HEK293 (cell line): ENCODE data around the gene ELAVL1.

ENCODE experiments used
- YY1 ChIP-seq: fragments of 450-650 bp; formaldehyde crosslinking; IDR thresholded peaks from 2 replicates; pipeline ENCODE4 v1.5.1; 2018; ENCODE audit warnings: missing biosample characterization, missing genetic modification characterization
- ZBTB20 ChIP-seq: fragments of 450-650 bp; formaldehyde crosslinking; IDR thresholded peaks from 2 replicates; pipeline ENCODE4 v1.5.1; 2016; ENCODE audit warnings: missing biosample characterization, missing genetic modification characterization
- ZNF155 ChIP-seq: fragments of 450-650 bp; formaldehyde crosslinking; IDR thresholded peaks from 2 replicates; pipeline ENCODE4 v1.5.1; 2016; ENCODE audit warnings: missing biosample characterization, missing genetic modification characterization
- ZNF510 ChIP-seq: fragments of 450-650 bp; formaldehyde crosslinking; IDR thresholded peaks from 2 replicates; pipeline ENCODE4 v1.5.1; 2018; ENCODE audit warnings: mild to moderate bottlenecking, missing genetic modification characterization, missing biosample characterization; ENCODE audit not compliant: insufficient replicate concordance
- ZNF561 ChIP-seq: fragments of 450-650 bp; IDR thresholded peaks from 2 replicates; pipeline ENCODE4 v1.5.1; 2018; ENCODE audit warnings: missing biosample characterization, missing genetic modification characterization, borderline replicate concordance
- TF ChIP-seq, protein P1 (sequence below): fragments of 450-650 bp; formaldehyde crosslinking; IDR thresholded peaks from 2 replicates; pipeline ENCODE4 v1.5.1; 2016; ENCODE audit warnings: missing biosample characterization, missing genetic modification characterization
- TF ChIP-seq, protein P2 (sequence below): fragments of 450-650 bp; formaldehyde crosslinking; IDR thresholded peaks from 2 replicates; pipeline ENCODE4 v1.5.1; 2017; ENCODE audit warnings: missing biosample characterization, missing genetic modification characterization
- TF ChIP-seq, protein P3 (sequence below): fragments of 450-650 bp; formaldehyde crosslinking; IDR thresholded peaks from 2 replicates; pipeline ENCODE4 v1.5.1; 2017; ENCODE audit warnings: missing biosample characterization, mild to moderate bottlenecking, missing genetic modification characterization, moderate library complexity

DNA sequence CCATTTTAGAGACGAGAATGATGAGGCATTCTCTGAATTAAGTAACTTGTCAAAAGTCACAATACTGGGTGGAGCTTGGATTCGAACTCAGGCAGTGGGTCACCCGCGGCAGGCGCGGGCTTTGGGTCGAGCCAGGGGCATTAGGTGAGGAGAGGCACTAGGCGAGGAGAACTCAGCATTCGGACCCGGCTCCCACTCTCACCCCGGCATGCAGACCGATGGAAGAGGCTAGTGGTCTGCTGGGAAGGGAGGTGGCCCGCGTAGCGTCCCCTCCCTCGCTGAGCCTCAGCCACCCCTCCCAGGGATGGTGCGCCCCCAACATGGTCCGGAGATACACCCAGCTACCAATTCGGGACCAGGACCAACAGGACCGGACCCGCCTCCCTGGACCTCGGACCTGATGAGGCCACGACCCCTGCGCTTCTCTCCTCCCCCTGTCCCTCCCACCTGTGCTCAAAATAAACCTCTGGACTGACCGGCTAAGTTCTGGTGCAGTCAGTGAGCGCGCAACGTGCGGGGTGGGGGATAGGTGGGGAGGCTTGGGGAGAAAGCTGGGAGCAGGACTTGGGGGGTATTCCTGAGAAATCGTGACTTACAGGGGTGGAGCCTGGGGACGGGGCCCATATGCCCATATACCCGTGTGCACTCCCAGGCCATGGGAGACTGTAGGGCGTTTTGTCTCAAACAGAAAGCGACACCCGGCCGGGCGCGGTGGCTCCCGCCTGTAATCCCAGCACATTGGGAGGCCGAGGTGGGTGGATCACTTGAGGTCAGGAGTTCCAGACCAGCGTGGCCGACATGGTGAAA lies 86.6 kb downstream of the ELAVL1 start:
- TF ChIP-seq ZBTB20 (no peak), ZNF155 (tag by site-specific recombination) (no peak), ZNF510 (tag by site-specific recombination) (no peak), YY1 (tag by site-specific recombination) (no peak), ZNF561 (tag by site-specific recombination) (no peak)
- TF ChIP-seq, protein P1, sequence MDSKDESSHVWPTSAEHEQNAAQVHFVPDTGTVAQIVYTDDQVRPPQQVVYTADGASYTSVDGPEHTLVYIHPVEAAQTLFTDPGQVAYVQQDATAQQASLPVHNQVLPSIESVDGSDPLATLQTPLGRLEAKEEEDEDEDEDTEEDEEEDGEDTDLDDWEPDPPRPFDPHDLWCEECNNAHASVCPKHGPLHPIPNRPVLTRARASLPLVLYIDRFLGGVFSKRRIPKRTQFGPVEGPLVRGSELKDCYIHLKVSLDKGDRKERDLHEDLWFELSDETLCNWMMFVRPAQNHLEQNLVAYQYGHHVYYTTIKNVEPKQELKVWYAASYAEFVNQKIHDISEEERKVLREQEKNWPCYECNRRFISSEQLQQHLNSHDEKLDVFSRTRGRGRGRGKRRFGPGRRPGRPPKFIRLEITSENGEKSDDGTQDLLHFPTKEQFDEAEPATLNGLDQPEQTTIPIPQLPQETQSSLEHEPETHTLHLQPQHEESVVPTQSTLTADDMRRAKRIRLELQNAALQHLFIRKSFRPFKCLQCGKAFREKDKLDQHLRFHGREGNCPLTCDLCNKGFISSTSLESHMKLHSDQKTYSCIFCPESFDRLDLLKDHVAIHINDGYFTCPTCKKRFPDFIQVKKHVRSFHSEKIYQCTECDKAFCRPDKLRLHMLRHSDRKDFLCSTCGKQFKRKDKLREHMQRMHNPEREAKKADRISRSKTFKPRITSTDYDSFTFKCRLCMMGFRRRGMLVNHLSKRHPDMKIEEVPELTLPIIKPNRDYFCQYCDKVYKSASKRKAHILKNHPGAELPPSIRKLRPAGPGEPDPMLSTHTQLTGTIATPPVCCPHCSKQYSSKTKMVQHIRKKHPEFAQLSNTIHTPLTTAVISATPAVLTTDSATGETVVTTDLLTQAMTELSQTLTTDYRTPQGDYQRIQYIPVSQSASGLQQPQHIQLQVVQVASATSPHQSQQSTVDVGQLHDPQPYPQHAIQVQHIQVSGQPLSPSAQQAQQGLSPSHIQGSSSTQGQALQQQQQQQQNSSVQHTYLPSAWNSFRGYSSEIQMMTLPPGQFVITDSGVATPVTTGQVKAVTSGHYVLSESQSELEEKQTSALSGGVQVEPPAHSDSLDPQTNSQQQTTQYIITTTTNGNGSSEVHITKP (tag by site-specific recombination) = no peak
- TF ChIP-seq, protein P2, sequence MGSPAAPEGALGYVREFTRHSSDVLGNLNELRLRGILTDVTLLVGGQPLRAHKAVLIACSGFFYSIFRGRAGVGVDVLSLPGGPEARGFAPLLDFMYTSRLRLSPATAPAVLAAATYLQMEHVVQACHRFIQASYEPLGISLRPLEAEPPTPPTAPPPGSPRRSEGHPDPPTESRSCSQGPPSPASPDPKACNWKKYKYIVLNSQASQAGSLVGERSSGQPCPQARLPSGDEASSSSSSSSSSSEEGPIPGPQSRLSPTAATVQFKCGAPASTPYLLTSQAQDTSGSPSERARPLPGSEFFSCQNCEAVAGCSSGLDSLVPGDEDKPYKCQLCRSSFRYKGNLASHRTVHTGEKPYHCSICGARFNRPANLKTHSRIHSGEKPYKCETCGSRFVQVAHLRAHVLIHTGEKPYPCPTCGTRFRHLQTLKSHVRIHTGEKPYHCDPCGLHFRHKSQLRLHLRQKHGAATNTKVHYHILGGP (tag by site-specific recombination) = no peak
- TF ChIP-seq, protein P3, sequence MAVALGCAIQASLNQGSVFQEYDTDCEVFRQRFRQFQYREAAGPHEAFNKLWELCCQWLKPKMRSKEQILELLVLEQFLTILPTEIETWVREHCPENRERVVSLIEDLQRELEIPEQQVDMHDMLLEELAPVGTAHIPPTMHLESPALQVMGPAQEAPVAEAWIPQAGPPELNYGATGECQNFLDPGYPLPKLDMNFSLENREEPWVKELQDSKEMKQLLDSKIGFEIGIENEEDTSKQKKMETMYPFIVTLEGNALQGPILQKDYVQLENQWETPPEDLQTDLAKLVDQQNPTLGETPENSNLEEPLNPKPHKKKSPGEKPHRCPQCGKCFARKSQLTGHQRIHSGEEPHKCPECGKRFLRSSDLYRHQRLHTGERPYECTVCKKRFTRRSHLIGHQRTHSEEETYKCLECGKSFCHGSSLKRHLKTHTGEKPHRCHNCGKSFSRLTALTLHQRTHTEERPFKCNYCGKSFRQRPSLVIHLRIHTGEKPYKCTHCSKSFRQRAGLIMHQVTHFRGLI (tag by site-specific recombination) = no peak
